Vagina (tissue), 2 donors: ENCODE measurements around the gene TMEM98.

Experiments used
- POLR2A ChIP-seq, 2 donors: fragments of 450-650 bp; IDR thresholded peaks; one replicate each; pipeline ENCODE4 v1.6.1; 2017; ENCODE audit warnings: antibody characterized with exemption in 2 of 2, mild to moderate bottlenecking in 2 of 2, moderate library complexity in 2 of 2
- TF ChIP-seq, protein P1 (sequence below), 3 experiments: fragments of 450-650 bp in 2 of 3; fragments of 200-600 bp in 1 of 3; sonication (generic) in 1 of 3; IDR thresholded peaks; one replicate each; pipeline ENCODE4 v1.5.1; 2017 to 2019; ENCODE audit warnings: antibody characterized with exemption in 3 of 3, mild to moderate bottlenecking in 2 of 3, moderate library complexity in 2 of 3

DNA sequence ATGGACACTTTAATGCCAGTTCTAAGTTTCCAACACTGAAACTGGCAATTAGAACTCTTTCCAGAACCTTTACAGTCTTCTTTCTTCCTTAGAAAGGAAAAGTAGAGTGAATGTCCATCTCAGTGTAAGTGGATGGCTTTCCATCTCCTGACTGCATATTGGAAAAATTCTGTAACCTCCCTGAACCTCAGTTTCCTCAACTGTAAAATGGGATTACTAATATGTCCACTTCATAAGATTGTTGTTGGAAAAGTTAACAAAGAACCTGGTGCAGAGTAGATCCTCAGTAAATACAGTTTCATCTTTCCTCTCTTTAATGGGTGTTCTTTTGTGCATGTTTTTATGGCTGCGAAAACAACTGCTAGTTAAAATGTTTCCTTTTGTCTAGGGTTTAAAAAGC is 2.6 kb downstream of the TMEM98 start:
- TF ChIP-seq POLR2A (IDR thresholded peaks at IDR 0.05): no peak
- TF ChIP-seq, protein P1, sequence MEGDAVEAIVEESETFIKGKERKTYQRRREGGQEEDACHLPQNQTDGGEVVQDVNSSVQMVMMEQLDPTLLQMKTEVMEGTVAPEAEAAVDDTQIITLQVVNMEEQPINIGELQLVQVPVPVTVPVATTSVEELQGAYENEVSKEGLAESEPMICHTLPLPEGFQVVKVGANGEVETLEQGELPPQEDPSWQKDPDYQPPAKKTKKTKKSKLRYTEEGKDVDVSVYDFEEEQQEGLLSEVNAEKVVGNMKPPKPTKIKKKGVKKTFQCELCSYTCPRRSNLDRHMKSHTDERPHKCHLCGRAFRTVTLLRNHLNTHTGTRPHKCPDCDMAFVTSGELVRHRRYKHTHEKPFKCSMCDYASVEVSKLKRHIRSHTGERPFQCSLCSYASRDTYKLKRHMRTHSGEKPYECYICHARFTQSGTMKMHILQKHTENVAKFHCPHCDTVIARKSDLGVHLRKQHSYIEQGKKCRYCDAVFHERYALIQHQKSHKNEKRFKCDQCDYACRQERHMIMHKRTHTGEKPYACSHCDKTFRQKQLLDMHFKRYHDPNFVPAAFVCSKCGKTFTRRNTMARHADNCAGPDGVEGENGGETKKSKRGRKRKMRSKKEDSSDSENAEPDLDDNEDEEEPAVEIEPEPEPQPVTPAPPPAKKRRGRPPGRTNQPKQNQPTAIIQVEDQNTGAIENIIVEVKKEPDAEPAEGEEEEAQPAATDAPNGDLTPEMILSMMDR (IDR thresholded peaks at IDR 0.05): no peak
